DOHH2 (cell line): ENCODE results near the gene PAF1.

ENCODE experiments used
- H3F3A ChIP-seq: fragments of 200-600 bp; sonication (generic), shearing (Covaris generic); 2 replicates; pipeline ENCODE4 v1.6.0; 2016; ENCODE audit warnings: antibody characterized with exemption, mild to moderate bottlenecking; ENCODE audit not compliant: control insufficient read depth, insufficient read depth
- H3K27ac ChIP-seq: fragments of 200-600 bp; sonication (generic); 2 replicates; pipeline ENCODE4 v1.5.1; 2014; ENCODE audit warnings: low read depth, mild to moderate bottlenecking, low read length, moderate library complexity
- H3K27me3 ChIP-seq: fragments of 200-600 bp; sonication (generic); 2 replicates; pipeline ENCODE4 v1.6.1; 2014; ENCODE audit warnings: mild to moderate bottlenecking, low read length, mixed read lengths; ENCODE audit not compliant: control insufficient read depth
- H3K36me3 ChIP-seq: fragments of 200-600 bp; sonication (generic); 2 replicates; pipeline ENCODE4 v1.6.1; 2014; ENCODE audit warnings: mild to moderate bottlenecking, low read length, moderate library complexity, mixed read lengths; ENCODE audit not compliant: control insufficient read depth
- H3K4me1 ChIP-seq: fragments of 200-600 bp; sonication (generic); 2 replicates; pipeline ENCODE4 v1.6.1; 2014; ENCODE audit warnings: mild to moderate bottlenecking, low read length, mixed read lengths; ENCODE audit not compliant: control insufficient read depth
- H3K4me2 ChIP-seq: fragments of 200-600 bp; sonication (generic); 2 replicates; pipeline ENCODE4 v1.6.0; 2014; ENCODE audit warnings: mild to moderate bottlenecking, low read length, moderate library complexity
- H3K4me3 ChIP-seq: fragments of 200-600 bp; sonication (generic); 2 replicates; pipeline ENCODE4 v1.5.1; 2014; ENCODE audit warnings: mild to moderate bottlenecking, low read length, mixed read lengths
- H3K79me2 ChIP-seq: fragments of 200-600 bp; sonication (generic); 2 replicates; pipeline ENCODE4 v1.6.1; 2014; ENCODE audit warnings: mild to moderate bottlenecking, low read length, mixed read lengths; ENCODE audit not compliant: control insufficient read depth
- H3K9me2 ChIP-seq: fragments of 200-600 bp; sonication (generic); replicated peaks from 2 replicates; pipeline ENCODE4 v1.6.1; 2014; ENCODE audit warnings: mild to moderate bottlenecking, low read length, mixed read lengths; ENCODE audit not compliant: control insufficient read depth
- H3K9me3 ChIP-seq: fragments of 200-600 bp; sonication (generic); 2 replicates; pipeline ENCODE4 v1.6.1; 2014; ENCODE audit warnings: antibody characterized with exemption, low read length, mixed read lengths; ENCODE audit not compliant: control insufficient read depth, insufficient read depth
- H4K20me1 ChIP-seq: fragments of 200-600 bp; sonication (generic); 2 replicates; pipeline ENCODE4 v1.6.0; 2014; ENCODE audit warnings: low read depth, mild to moderate bottlenecking, antibody characterized with exemption, low read length, moderate library complexity; ENCODE audit not compliant: control insufficient read depth, insufficient read depth
- EZH2phosphoT487 ChIP-seq: fragments of 200-600 bp; sonication (generic); IDR thresholded peaks from 2 replicates; pipeline ENCODE4 v1.6.1; 2017; ENCODE audit warnings: borderline replicate concordance, mild to moderate bottlenecking, antibody characterized with exemption, low read length, moderate library complexity, mixed read lengths
- TF ChIP-seq, protein P1 (sequence below): fragments of 200-600 bp; sonication (generic); IDR thresholded peaks from one replicate; pipeline ENCODE4 v1.5.1; 2014; ENCODE audit warnings: antibody characterized with exemption, mild to moderate bottlenecking, low read depth, low read length; ENCODE audit not compliant: poor library complexity, severe bottlenecking

PAF1 gene

DNA sequence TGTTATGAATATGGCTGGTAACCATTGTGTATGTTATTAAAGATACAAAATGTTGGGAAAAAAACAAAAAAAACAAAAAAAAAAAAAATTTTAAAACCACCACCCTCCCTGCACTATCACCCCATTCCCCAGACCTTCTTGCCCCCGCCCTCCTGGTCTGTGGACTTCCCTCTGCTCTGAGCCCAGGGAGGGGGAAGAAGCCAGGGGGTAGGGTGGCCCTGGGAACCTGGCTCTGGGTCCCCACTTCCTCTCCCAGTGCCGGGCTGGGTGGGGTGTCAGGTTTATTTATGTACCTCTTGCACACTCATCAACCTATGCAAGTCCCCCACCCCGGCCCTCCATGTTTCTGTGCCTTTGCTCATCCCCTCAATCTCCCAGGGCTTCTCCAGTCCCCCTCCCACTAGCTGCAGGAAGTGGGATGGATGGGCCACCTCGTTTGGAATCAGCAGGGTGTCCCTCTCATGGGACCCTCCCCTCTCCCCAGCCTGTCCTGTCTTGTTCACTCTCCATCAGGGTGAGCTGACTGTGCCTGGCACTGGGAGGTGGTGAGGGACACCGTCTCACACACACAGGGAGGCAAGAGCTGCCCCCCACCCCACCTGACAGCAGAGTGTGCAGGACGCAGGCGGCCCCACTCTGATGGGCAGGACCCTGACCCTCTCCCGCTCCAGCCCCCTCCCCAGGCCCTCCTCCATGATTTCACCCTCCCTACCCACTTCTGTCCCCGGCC is 5.9 kb downstream of the PAF1 start:
- peaks cover 2% of the 10 kb centered on the region; the same call in 1 of the 2 replicates for H4K20me1 ChIP-seq
- peaks cover 7% of the 10 kb centered on the region for H3K79me2 ChIP-seq
- no peaks in the 10 kb centered on the region for H3F3A ChIP-seq
- H3K27me3 ChIP-seq, result no peaks in the 10 kb centered on the region
- TF ChIP-seq, protein P1, sequence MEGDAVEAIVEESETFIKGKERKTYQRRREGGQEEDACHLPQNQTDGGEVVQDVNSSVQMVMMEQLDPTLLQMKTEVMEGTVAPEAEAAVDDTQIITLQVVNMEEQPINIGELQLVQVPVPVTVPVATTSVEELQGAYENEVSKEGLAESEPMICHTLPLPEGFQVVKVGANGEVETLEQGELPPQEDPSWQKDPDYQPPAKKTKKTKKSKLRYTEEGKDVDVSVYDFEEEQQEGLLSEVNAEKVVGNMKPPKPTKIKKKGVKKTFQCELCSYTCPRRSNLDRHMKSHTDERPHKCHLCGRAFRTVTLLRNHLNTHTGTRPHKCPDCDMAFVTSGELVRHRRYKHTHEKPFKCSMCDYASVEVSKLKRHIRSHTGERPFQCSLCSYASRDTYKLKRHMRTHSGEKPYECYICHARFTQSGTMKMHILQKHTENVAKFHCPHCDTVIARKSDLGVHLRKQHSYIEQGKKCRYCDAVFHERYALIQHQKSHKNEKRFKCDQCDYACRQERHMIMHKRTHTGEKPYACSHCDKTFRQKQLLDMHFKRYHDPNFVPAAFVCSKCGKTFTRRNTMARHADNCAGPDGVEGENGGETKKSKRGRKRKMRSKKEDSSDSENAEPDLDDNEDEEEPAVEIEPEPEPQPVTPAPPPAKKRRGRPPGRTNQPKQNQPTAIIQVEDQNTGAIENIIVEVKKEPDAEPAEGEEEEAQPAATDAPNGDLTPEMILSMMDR, result no peak
- no peak for TF ChIP-seq EZH2phosphoT487
- no peaks in the 10 kb centered on the region for H3K9me2 ChIP-seq
- no peak overlapping the region for H3K27ac ChIP-seq
- no peak overlapping the region for H3K4me2 ChIP-seq
- no peak overlapping the region for H3K4me3 ChIP-seq
- H3K9me3 ChIP-seq, result no peaks in the 10 kb centered on the region
- peaks cover 6% of the 10 kb centered on the region for H3K4me1 ChIP-seq
- peaks cover 63% of the 10 kb centered on the region for H3K36me3 ChIP-seq

DNA sequence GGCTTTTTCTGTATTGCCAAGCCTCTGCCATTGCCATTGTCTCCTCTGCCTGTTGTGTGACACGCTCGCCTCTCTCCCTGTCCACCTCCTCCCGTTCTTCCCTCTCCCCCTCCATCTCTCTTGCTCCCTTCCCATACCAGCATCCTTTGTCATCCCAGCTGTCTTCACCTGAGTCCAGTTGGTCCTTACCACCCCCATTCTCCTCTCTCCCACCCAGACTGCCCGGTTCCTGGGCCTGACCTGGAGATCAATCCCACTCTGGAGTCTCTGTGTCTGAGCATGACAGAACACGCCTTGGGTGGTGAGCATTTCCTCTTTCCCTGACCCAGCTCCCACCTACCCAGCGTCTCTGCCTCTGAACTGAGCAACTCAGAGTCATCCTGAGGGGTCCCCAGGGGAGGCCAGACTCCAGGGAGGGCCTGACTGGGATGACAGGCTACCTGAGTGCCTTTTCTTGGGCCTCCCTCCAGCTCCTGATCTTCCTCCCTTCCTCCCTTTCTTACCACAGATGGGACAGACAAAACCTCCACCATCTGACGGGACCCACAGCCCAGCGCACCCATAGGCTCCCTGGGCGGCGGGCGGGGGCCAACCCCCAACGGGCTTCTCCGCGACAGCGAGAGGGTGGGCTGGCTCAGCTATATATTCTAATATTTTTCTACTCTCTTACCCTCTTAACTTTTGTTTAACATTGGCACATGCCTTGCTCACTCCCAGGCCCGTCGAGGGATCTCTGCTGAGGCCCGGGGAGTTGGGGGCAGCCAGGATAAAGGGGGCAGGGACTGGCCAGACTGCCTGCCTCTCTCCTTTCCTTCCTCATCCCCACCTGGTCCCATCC is 7.7 kb downstream of the PAF1 start:
- Histone ChIP-seq H3K79me2 (no peaks in the 10 kb centered on the region), H3K36me3 (peaks cover 57% of the 10 kb centered on the region), H4K20me1 (no peaks in the 10 kb centered on the region), H3K4me1 (no peaks in the 10 kb centered on the region), H3K9me3 (no peaks in the 10 kb centered on the region), H3K4me2 (no peak overlapping the region), H3K4me3 (no peak overlapping the region), H3K27me3 (no peaks in the 10 kb centered on the region), H3K27ac (no peak overlapping the region), H3K9me2 (no peaks in the 10 kb centered on the region), H3F3A (no peaks in the 10 kb centered on the region)
- TF ChIP-seq EZH2phosphoT487, result no peak
- TF ChIP-seq, protein P1, result no peak

DNA sequence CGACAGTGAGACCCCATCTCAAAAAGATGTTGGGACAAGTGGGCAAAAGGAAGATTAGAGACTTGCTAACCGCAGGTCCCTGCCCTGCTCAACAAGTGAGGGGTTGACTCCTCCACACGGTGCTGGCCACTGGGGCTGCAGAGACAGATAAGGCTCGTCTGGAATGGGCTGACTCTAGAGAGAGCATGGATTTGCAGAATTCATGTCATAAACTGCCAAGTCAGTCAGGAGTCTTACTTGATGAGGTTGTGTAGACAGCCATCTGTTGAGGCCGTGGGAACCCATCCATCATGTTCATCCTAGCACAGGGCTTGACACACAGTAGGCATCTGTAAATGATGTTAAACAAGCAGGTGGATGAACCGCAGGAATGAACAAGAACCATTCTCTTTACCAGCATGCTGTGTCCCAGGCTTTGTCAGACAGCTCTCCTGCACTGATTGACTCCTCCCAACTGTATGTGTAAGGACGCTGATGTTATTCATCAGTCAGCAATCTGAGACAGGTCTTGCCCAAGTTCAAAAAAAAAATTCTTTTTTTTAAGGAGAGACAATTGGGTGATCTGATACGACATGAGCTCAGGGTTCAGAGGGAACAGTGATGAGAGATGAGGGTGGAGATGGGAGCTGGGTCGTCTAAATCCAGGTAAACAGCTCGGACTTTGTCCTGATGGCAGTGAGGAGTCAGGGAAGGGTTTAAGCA is 8.8 kb downstream of the PAF1 start:
- H3K9me2 ChIP-seq, result no peaks in the 10 kb centered on the region
- peaks cover 57% of the 10 kb centered on the region for H3K36me3 ChIP-seq
- no peaks in the 10 kb centered on the region for H3K79me2 ChIP-seq
- no peaks in the 10 kb centered on the region for H3F3A ChIP-seq
- no peaks in the 10 kb centered on the region for H4K20me1 ChIP-seq
- H3K9me3 ChIP-seq, result no peaks in the 10 kb centered on the region
- no peak overlapping the region for H3K4me3 ChIP-seq
- no peak overlapping the region for H3K27ac ChIP-seq
- TF ChIP-seq, protein P1, result no peak
- no peak for TF ChIP-seq EZH2phosphoT487
- no peaks in the 10 kb centered on the region for H3K4me1 ChIP-seq
- no peaks in the 10 kb centered on the region for H3K27me3 ChIP-seq
- H3K4me2 ChIP-seq, result no peak overlapping the region
